ENCODE data around the gene MBP.

MBP gene

GRCh38 chr18:76956648-76957047, 175.9 kb downstream of the MBP start:
- H3K4ac ChIP-seq (ENCODE audit: low read depth, low read length): no peak overlapping the region
- no peak overlapping the region for H3K23ac ChIP-seq (ENCODE audit: low read length)
- no peak overlapping the region for H2BK5ac ChIP-seq (ENCODE audit: low read length)
- WGBS (ENCODE audit: extremely low coverage, insufficient coverage, low lambda C conversion rate): no CpG with 5 or more reads among the region's 11 CpGs
- no peak overlapping the region for H2BK120ac ChIP-seq (ENCODE audit: low read depth, low read length)
- no peaks in the 10 kb centered on the region for H3K27me3 ChIP-seq (ENCODE audit: insufficient read depth, low read length, poor library complexity)
- H3K4me2 ChIP-seq (ENCODE audit: low read length): no peak overlapping the region
- no peak overlapping the region for H3K18ac ChIP-seq (ENCODE audit: low read length)
- H3K27ac ChIP-seq (ENCODE audit: low read depth, low read length): no peak overlapping the region
- H3K9ac ChIP-seq (ENCODE audit: low read length): no peak overlapping the region
- no peak overlapping the region for H4K5ac ChIP-seq (ENCODE audit: low read length)
- no peak overlapping the region for H3K4me3 ChIP-seq (ENCODE audit: low read length)
- no peaks in the 10 kb centered on the region for H3K79me2 ChIP-seq (ENCODE audit: control insufficient read depth, insufficient read depth, low read length)
- no peak for DNase-seq
- H4K8ac ChIP-seq (ENCODE audit: low read depth, low read length): no peak overlapping the region
- H3K4me1 ChIP-seq (ENCODE audit: control insufficient read depth, low read depth, low read length): no peaks in the 10 kb centered on the region
- H3K79me1 ChIP-seq (ENCODE audit: low read length): no peaks in the 10 kb centered on the region
- no peak overlapping the region for H2BK15ac ChIP-seq (replicated peaks; ENCODE audit: low read depth)
- peaks cover 2% of the 10 kb centered on the region for H3K36me3 ChIP-seq (ENCODE audit: control insufficient read depth, insufficient read depth, low read length)
- no peak overlapping the region for H2AK5ac ChIP-seq (ENCODE audit: low read length)
- H3K56ac ChIP-seq (ENCODE audit: low read length): no peak overlapping the region

DNA sequence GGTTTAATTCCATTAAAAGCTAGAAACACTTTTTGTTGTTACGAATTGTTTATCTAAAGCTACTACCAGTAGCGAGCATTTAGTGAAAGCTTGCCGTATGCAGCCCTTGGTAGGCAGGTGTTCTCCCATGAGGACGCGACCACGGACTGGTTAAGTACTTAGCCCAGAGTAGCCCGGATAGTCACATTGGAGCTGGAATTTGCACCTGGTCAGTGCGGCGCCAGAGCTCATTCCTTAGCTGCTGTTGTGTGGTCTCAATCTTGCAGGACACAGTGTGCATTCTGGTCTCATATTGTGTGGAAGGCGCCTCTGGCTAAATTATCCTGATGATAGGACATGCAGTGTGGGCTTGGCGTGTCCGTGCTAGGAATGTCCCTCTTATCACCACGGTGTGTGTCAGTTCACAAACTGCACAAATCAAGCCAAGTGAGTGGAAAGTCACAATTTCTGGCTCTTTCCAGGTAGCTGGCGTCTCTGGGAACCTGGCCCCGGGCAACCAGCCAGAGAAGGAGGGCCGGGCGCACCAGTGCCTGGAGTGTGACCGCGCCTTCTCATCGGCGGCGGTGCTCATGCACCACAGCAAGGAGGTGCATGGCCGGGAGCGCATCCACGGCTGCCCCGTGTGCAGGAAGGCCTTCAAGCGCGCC, 176.9 kb downstream of the MBP start:
- no peak overlapping the region for H4K5ac ChIP-seq (ENCODE audit: low read length)
- H3K4ac ChIP-seq (ENCODE audit: low read depth, low read length): no peak overlapping the region
- no peak overlapping the region for H3K56ac ChIP-seq (ENCODE audit: low read length)
- H3K27ac ChIP-seq (ENCODE audit: low read depth, low read length): no peak overlapping the region
- H2AK5ac ChIP-seq (ENCODE audit: low read length): no peak overlapping the region
- no peaks in the 10 kb centered on the region for H3K79me2 ChIP-seq (ENCODE audit: control insufficient read depth, insufficient read depth, low read length)
- H3K9ac ChIP-seq (ENCODE audit: low read length): no peak overlapping the region
- H3K18ac ChIP-seq (ENCODE audit: low read length): no peak overlapping the region
- H3K36me3 ChIP-seq (ENCODE audit: control insufficient read depth, insufficient read depth, low read length): peaks cover 2% of the 10 kb centered on the region
- H2BK120ac ChIP-seq (ENCODE audit: low read depth, low read length): no peak overlapping the region
- no peak overlapping the region for H2BK15ac ChIP-seq (replicated peaks; ENCODE audit: low read depth)
- no peaks in the 10 kb centered on the region for H3K27me3 ChIP-seq (ENCODE audit: insufficient read depth, low read length, poor library complexity)
- H3K4me1 ChIP-seq (ENCODE audit: control insufficient read depth, low read depth, low read length): no peaks in the 10 kb centered on the region
- H3K4me3 ChIP-seq (ENCODE audit: low read length): no peak overlapping the region
- H3K23ac ChIP-seq (ENCODE audit: low read length): no peak overlapping the region
- H4K8ac ChIP-seq (ENCODE audit: low read depth, low read length): no peak overlapping the region
- no peak for DNase-seq
- H2BK5ac ChIP-seq (ENCODE audit: low read length): no peak overlapping the region
- no peaks in the 10 kb centered on the region for H3K79me1 ChIP-seq (ENCODE audit: low read length)
- no CpG with 5 or more reads among the region's 28 CpGs for WGBS (ENCODE audit: extremely low coverage, insufficient coverage, low lambda C conversion rate)
- H3K4me2 ChIP-seq (ENCODE audit: low read length): no peak overlapping the region

DNA sequence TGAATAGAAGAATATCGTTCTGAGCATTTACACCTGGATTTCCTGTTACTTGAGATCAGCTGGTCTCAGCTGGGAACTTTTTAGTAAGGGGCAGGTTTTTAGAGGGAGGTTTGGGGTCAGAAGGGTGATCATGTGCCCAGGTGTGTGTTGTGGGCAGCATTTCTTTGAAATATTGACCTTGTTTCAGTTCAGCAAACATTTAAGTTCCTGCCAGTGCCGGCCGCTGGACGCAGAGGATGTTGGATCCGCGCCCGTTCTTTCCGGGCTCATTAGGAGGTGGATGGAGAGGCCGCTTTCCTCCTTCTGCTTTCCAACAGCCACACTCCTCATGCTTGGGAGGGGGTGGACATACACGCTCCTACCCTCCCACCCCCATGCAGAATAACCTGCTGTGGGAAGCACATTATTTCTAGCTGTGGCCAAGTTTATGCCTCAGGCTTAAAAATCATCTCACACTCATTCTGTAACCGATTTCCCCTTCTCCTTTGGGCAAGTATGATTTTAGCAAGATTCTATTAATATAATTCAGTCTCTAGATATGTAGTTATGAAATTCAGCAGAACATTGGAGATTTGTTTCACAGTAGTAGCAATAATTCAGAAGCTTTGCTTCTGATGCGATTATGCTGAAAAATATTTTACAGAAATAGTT, 178.9 kb downstream of the MBP start:
- no peak overlapping the region for H2BK15ac ChIP-seq (replicated peaks; ENCODE audit: low read depth)
- WGBS (ENCODE audit: extremely low coverage, insufficient coverage, low lambda C conversion rate): no CpG with 5 or more reads among the region's 12 CpGs
- no peaks in the 10 kb centered on the region for H3K79me2 ChIP-seq (ENCODE audit: control insufficient read depth, insufficient read depth, low read length)
- no peak overlapping the region for H3K18ac ChIP-seq (ENCODE audit: low read length)
- no peaks in the 10 kb centered on the region for H3K79me1 ChIP-seq (ENCODE audit: low read length)
- no peak overlapping the region for H2BK120ac ChIP-seq (ENCODE audit: low read depth, low read length)
- H3K4me3 ChIP-seq (ENCODE audit: low read length): no peak overlapping the region
- H4K5ac ChIP-seq (ENCODE audit: low read length): no peak overlapping the region
- H3K27me3 ChIP-seq (ENCODE audit: insufficient read depth, low read length, poor library complexity): no peaks in the 10 kb centered on the region
- H3K9ac ChIP-seq (ENCODE audit: low read length): no peak overlapping the region
- DNase-seq: no peak
- H3K4ac ChIP-seq (ENCODE audit: low read depth, low read length): no peak overlapping the region
- H2AK5ac ChIP-seq (ENCODE audit: low read length): no peak overlapping the region
- no peaks in the 10 kb centered on the region for H3K4me1 ChIP-seq (ENCODE audit: control insufficient read depth, low read depth, low read length)
- no peak overlapping the region for H3K4me2 ChIP-seq (ENCODE audit: low read length)
- H3K27ac ChIP-seq (ENCODE audit: low read depth, low read length): no peak overlapping the region
- H3K36me3 ChIP-seq (ENCODE audit: control insufficient read depth, insufficient read depth, low read length): peaks cover 2% of the 10 kb centered on the region
- H3K23ac ChIP-seq (ENCODE audit: low read length): no peak overlapping the region
- no peak overlapping the region for H4K8ac ChIP-seq (ENCODE audit: low read depth, low read length)
- H2BK5ac ChIP-seq (ENCODE audit: low read length): no peak overlapping the region
- H3K56ac ChIP-seq (ENCODE audit: low read length): no peak overlapping the region

DNA sequence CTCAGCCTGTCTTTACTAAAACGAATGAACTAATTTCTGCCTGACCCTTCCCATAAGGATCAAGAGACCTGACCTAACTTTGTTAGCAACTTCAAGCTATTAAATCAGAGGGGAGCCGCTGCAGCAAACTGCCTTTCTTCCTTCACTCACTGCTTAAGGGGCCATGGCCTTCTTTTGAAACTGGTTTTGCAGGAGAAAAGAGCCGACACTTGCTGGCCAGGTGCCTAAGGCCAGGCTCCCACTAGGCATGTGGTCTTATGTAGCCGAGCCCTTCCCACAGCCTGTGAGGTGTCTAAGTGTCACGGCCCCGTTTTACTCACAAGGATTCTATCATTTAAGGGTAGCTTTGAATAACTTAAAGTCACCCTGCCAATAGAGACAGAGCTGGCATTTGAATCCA, 179.4 kb downstream of the MBP start:
- no peak overlapping the region for H3K18ac ChIP-seq (ENCODE audit: low read length)
- no peak overlapping the region for H3K56ac ChIP-seq (ENCODE audit: low read length)
- no peak for DNase-seq
- H3K36me3 ChIP-seq (ENCODE audit: control insufficient read depth, insufficient read depth, low read length): peaks cover 4% of the 10 kb centered on the region
- H2BK5ac ChIP-seq (ENCODE audit: low read length): no peak overlapping the region
- H3K4me3 ChIP-seq (ENCODE audit: low read length): no peak overlapping the region
- no peaks in the 10 kb centered on the region for H3K27me3 ChIP-seq (ENCODE audit: insufficient read depth, low read length, poor library complexity)
- H3K79me1 ChIP-seq (ENCODE audit: low read length): no peaks in the 10 kb centered on the region
- no peak overlapping the region for H3K4ac ChIP-seq (ENCODE audit: low read depth, low read length)
- no peak overlapping the region for H2BK120ac ChIP-seq (ENCODE audit: low read depth, low read length)
- no peak overlapping the region for H4K5ac ChIP-seq (ENCODE audit: low read length)
- H3K27ac ChIP-seq (ENCODE audit: low read depth, low read length): no peak overlapping the region
- H3K23ac ChIP-seq (ENCODE audit: low read length): no peak overlapping the region
- no peak overlapping the region for H3K9ac ChIP-seq (ENCODE audit: low read length)
- H3K4me1 ChIP-seq (ENCODE audit: control insufficient read depth, low read depth, low read length): no peaks in the 10 kb centered on the region
- H3K4me2 ChIP-seq (ENCODE audit: low read length): no peak overlapping the region
- no CpG with 5 or more reads among the region's 6 CpGs for WGBS (ENCODE audit: extremely low coverage, insufficient coverage, low lambda C conversion rate)
- H2AK5ac ChIP-seq (ENCODE audit: low read length): no peak overlapping the region
- H4K8ac ChIP-seq (ENCODE audit: low read depth, low read length): no peak overlapping the region
- H2BK15ac ChIP-seq (replicated peaks; ENCODE audit: low read depth): no peak overlapping the region
- no peaks in the 10 kb centered on the region for H3K79me2 ChIP-seq (ENCODE audit: control insufficient read depth, insufficient read depth, low read length)

- Histone ChIP-seq H3K4me3 (ENCODE audit: low read length) (no peak overlapping the region), H3K4me1 (ENCODE audit: control insufficient read depth, low read depth, low read length) (no peaks in the 10 kb centered on the region), H3K79me2 (ENCODE audit: control insufficient read depth, insufficient read depth, low read length) (no peaks in the 10 kb centered on the region), H3K56ac (ENCODE audit: low read length) (no peak overlapping the region), H3K36me3 (ENCODE audit: control insufficient read depth, insufficient read depth, low read length) (peaks cover 4% of the 10 kb centered on the region), H4K5ac (ENCODE audit: low read length) (no peak overlapping the region), H2AK5ac (ENCODE audit: low read length) (no peak overlapping the region), H3K27ac (ENCODE audit: low read depth, low read length) (no peak overlapping the region), H3K79me1 (ENCODE audit: low read length) (no peaks in the 10 kb centered on the region), H3K4ac (ENCODE audit: low read depth, low read length) (no peak overlapping the region), H3K9ac (ENCODE audit: low read length) (no peak overlapping the region), H3K4me2 (ENCODE audit: low read length) (no peak overlapping the region), H3K27me3 (ENCODE audit: insufficient read depth, low read length, poor library complexity) (no peaks in the 10 kb centered on the region), H4K8ac (ENCODE audit: low read depth, low read length) (no peak overlapping the region), H2BK5ac (ENCODE audit: low read length) (no peak overlapping the region), H2BK15ac (replicated peaks; ENCODE audit: low read depth) (no peak overlapping the region), H3K23ac (ENCODE audit: low read length) (no peak overlapping the region), H2BK120ac (ENCODE audit: low read depth, low read length) (no peak overlapping the region), H3K18ac (ENCODE audit: low read length) (no peak overlapping the region)
- WGBS (ENCODE audit: extremely low coverage, insufficient coverage, low lambda C conversion rate): no CpG with 5 or more reads among the region's 4 CpGs
- no peak for DNase-seq
Measured at GRCh38 chr18:76952747-76953146, 179.8 kb downstream of the MBP start.

Measured in mesendoderm (in vitro differentiated cells).